H1 (cell line): ENCODE results near the gene AIFM3.

Experiments
- CBX8 ChIP-seq: fragments of 300-800, 300-1000 bp; sonication (generic); IDR thresholded peaks from 2 replicates; pipeline ENCODE4 v1.7.1; 2016; ENCODE audit warnings: low read depth, low read length, borderline replicate concordance
- CHD2 ChIP-seq: IDR thresholded peaks from 2 replicates; pipeline ENCODE4 v1.6.1; 2012; ENCODE audit warnings: low read length, improper control_type of control experiment
- JUND ChIP-seq: IDR thresholded peaks from 2 replicates; pipeline ENCODE4 v1.6.1; 2011; ENCODE audit warnings: mild to moderate bottlenecking, improper control_type of control experiment, low read length
- KDM1A ChIP-seq: fragments of 200-600, 300-600 bp; sonication (generic); IDR thresholded peaks from 2 replicates; pipeline ENCODE4 v1.7.1; 2016; ENCODE audit warnings: mild to moderate bottlenecking, low read length, borderline replicate concordance
- POLR2A ChIP-seq, 2 experiments: IDR thresholded peaks; 1 replicate in 1 of 2; 2 replicates in 1 of 2; pipeline ENCODE4 v1.6.1; 2011; ENCODE audit warnings: low read depth in 2 of 2, low read length in 2 of 2, mild to moderate bottlenecking in 2 of 2; ENCODE audit errors: control extremely low read depth in 1 of 2
- TF ChIP-seq, protein P1 (sequence below), 3 experiments: IDR thresholded peaks; 1 replicate in 2 of 3; 2 replicates in 1 of 3; pipeline versions ENCODE4 v1.5.1 to v1.6.1; 2011; ENCODE audit warnings: low read length in 3 of 3, mild to moderate bottlenecking in 3 of 3, inconsistent platforms in 2 of 3, low read depth in 1 of 3, moderate library complexity in 1 of 3; ENCODE audit not compliant: insufficient read depth in 1 of 3; ENCODE audit errors: control extremely low read depth in 1 of 3

DNA sequence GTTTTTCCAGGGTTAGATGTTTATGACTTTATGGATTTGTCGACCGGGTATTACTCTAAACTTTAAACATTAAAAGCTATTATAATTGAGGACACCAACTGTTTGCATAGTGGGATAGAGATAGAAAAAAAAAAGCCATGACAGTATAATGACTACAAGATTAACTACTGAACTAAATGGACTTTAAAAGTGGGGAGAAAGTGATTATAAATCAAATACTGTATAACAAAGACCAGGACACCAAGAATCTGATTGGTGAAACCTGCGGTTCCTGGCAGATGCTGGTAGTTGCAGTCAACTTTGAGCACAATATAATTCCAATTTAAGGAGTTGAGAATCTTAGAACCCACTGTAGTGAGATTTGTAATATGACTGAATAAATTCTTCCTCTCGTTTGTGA, 47.3 kb upstream of the AIFM3 start:
- TF ChIP-seq KDM1A: no peak
- no peak for TF ChIP-seq CBX8
- TF ChIP-seq POLR2A (IDR thresholded peaks at IDR 0.05; ENCODE audit: control extremely low read depth in 1 of 2, low read depth in 2 of 2, low read length in 2 of 2): no peak
- no peak for TF ChIP-seq CHD2
- TF ChIP-seq, protein P1, sequence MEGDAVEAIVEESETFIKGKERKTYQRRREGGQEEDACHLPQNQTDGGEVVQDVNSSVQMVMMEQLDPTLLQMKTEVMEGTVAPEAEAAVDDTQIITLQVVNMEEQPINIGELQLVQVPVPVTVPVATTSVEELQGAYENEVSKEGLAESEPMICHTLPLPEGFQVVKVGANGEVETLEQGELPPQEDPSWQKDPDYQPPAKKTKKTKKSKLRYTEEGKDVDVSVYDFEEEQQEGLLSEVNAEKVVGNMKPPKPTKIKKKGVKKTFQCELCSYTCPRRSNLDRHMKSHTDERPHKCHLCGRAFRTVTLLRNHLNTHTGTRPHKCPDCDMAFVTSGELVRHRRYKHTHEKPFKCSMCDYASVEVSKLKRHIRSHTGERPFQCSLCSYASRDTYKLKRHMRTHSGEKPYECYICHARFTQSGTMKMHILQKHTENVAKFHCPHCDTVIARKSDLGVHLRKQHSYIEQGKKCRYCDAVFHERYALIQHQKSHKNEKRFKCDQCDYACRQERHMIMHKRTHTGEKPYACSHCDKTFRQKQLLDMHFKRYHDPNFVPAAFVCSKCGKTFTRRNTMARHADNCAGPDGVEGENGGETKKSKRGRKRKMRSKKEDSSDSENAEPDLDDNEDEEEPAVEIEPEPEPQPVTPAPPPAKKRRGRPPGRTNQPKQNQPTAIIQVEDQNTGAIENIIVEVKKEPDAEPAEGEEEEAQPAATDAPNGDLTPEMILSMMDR (IDR thresholded peaks at IDR 0.05; ENCODE audit: control extremely low read depth in 1 of 3, insufficient read depth in 1 of 3, low read depth in 1 of 3, low read length in 3 of 3): no peak
- TF ChIP-seq JUND: no peak
